HL-60 (cell line): ENCODE measurements around the gene SNX5.

Experiments
- CTCF ChIP-seq: IDR thresholded peaks from one replicate; pipeline ENCODE4 v1.5.1; 2011; ENCODE audit warnings: low read length, control low read depth, inconsistent platforms; ENCODE audit not compliant: insufficient read depth
- POLR2AphosphoS5 ChIP-seq: IDR thresholded peaks from 2 replicates; pipeline ENCODE4 v1.6.1; 2012; ENCODE audit warnings: low read depth
- REST ChIP-seq: IDR thresholded peaks from 2 replicates; pipeline ENCODE4 v1.6.1; 2012; ENCODE audit warnings: low read depth; ENCODE audit not compliant: insufficient replicate concordance
- SPI1 ChIP-seq: IDR thresholded peaks from 2 replicates; pipeline ENCODE4 v1.6.1; 2012; ENCODE audit warnings: low read depth, mild to moderate bottlenecking, borderline replicate concordance

GRCh38 chr20:17892189-17892938 lies 76.2 kb downstream of the SNX5 start:
- TF ChIP-seq CTCF (no peak), REST (no peak), POLR2AphosphoS5 (no peak), SPI1 (no peak)
